ENCODE measurements around the gene PDZD4.

Gene PDZD4

DNA sequence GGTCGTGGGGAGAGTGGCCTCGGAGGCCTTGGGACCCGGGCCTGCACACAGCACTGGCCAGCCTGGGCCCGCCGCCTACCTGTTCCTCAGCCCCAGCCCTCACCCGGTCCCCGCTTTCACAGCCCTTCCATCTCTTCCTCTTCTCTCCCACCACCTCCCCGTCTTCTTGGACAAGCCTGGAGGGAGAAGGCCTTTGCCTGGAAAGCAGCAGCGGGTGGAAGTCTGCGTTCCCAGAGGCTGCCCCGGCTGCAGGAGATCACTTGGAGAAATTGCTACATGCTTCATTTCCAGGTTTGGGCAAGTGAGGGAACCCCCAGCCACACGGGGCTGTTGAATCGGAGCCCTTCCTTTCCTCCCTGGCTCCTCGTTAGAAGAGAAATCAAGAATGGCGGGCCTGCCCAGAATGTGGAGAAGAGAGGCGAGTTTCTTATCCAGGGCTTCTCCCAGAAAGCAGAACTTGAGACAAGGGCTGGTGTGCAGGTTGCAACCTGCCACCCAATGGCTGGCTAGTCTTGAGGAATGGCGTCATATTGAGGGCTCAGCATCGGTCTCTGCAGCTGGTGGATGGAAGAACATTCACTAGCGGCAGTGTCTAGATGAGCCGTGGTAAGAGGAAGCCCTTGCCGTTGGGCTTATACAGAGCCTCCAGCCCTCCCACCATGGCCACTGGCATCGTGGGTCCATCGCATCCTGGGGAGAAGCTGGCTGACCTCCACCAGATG lies 1.2 kb upstream of the PDZD4 start:
- Mint-ChIP-seq H3K36me3 (ENCODE audit: low read depth) (no peaks in the 10 kb centered on the region), H3K27ac (no peak overlapping the region), H3K9me3 (no peaks in the 10 kb centered on the region), H3K27me3 (peaks cover 72% of the 10 kb centered on the region), H3K4me3 (no peak overlapping the region), H3K4me1 (ENCODE audit: low read depth) (peaks cover 4% of the 10 kb centered on the region)
- intact Hi-C loops (cut with micrococcal nuclease): no loop called here

DNA sequence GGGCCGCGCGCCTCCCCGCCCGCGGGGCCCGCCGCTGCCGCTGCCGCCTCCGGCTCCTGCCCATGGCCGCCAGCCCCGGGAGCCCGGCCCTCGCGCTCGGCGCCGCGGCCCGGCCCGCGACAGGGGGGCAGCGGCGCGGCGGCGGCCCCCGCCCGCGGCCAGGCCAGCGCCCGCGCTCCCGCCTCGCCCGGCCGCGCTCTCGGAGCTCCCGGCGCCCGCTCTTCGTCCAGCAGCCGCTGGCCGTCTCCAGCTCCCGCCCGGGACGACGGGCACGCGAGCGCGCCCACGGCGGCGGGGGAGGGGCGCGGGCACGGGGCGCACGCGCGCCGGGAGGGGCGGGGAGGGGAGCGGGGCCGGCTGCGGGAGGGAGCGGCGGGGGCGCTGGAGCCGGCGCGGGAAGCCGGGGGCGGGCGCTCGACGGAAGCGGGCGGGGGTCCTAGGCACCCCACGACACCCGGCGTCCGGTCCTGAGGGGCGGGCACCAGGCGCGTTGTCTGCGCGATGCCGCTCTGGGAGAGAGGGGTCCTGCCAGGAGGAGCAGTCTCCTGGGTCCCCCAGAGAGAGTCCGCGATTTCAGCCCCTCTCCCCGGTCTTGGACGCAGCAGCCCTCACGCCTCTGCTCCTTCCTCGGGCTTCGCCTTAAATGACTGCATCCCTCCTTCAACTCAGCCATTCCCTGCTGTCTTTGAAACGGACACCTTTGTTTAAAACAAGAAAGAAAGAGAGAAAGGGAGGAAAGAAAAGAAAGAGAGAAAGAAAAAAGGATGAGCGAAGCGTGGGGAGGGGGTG lies 490 bp upstream of the PDZD4 start:
- intact Hi-C loops (cut with micrococcal nuclease): no loop called here
- no peaks in the 10 kb centered on the region for H3K9me3 Mint-ChIP-seq
- H3K27me3 Mint-ChIP-seq: peaks cover 73% of the 10 kb centered on the region
- H3K4me1 Mint-ChIP-seq (ENCODE audit: low read depth): peaks cover 4% of the 10 kb centered on the region
- no peak overlapping the region for H3K4me3 Mint-ChIP-seq
- H3K27ac Mint-ChIP-seq: no peak overlapping the region
- H3K36me3 Mint-ChIP-seq (ENCODE audit: low read depth): no peaks in the 10 kb centered on the region

DNA sequence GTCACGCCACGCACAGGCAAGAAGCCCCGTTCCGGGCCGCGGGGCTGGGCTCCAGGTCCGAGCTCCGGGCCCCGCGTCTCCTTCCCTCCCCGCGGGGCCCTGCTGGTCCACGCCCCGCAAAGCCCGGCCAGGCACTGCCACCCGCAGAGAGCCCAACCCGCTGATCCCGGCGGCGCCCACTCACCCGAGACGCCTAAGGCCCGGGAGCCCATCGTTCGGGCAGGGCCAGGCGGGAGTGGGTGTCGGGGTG lies 870 bp downstream of the PDZD4 start:
- peaks cover 78% of the 10 kb centered on the region for H3K27me3 Mint-ChIP-seq
- intact Hi-C loops (cut with micrococcal nuclease): no loop called here
- H3K9me3 Mint-ChIP-seq: no peaks in the 10 kb centered on the region
- H3K4me3 Mint-ChIP-seq: no peak overlapping the region
- no peaks in the 10 kb centered on the region for H3K36me3 Mint-ChIP-seq (ENCODE audit: low read depth)
- H3K27ac Mint-ChIP-seq: no peak overlapping the region
- peaks cover 4% of the 10 kb centered on the region for H3K4me1 Mint-ChIP-seq (ENCODE audit: low read depth)

DNA sequence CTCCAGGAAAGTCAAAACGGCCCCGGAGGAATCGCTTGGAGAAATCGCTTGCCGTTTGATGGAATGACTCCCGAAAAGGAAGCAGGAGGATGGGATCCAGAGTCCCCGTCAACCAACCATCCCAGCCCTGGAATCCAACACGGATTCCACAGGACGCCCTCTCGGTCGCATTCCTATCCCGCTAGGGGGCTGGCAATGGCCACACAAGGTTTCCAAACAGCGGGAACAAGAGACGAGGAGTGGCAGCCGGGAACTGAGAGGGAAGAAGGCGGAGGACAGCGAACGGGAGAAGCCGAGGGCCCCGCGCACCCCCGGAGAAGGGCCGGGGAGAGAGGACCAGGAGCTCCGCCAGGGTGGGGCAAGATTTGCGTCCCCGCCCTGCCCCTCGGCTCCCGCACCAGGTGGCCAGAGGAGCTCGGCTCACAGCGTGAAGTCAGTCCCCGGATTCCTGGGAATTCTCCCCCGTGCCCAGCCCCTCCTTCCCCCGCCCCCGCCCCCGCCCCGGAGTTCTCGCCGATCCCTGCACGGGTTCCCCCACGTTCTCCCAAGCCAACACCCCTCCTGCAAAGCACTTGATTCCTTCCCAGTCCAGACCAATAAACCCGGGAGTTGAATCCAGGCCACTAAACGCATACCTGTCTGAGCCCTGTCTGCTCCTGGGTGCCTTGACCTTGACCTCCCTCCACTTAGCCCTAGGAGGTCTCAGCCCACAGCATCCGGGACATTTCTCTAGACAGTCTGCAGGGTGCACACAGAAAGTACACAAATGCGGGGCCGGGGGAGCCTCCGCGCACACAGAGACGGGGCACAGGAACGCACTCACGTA lies 1.4 kb downstream of the PDZD4 start:
- Mint-ChIP-seq H3K27ac (no peak overlapping the region), H3K4me1 (ENCODE audit: low read depth) (peaks cover 4% of the 10 kb centered on the region), H3K36me3 (ENCODE audit: low read depth) (no peaks in the 10 kb centered on the region), H3K4me3 (no peak overlapping the region), H3K27me3 (peaks cover 80% of the 10 kb centered on the region), H3K9me3 (no peaks in the 10 kb centered on the region)
- intact Hi-C loops (cut with micrococcal nuclease): no loop called here

- H3K4me3 Mint-ChIP-seq: no peak overlapping the region
- intact Hi-C loops (cut with micrococcal nuclease): no loop called here
- H3K27me3 Mint-ChIP-seq: peaks cover 81% of the 10 kb centered on the region
- H3K9me3 Mint-ChIP-seq: no peaks in the 10 kb centered on the region
- peaks cover 4% of the 10 kb centered on the region for H3K4me1 Mint-ChIP-seq (ENCODE audit: low read depth)
- no peaks in the 10 kb centered on the region for H3K36me3 Mint-ChIP-seq (ENCODE audit: low read depth)
- H3K27ac Mint-ChIP-seq: no peak overlapping the region
Observed at GRCh38 chrX:153828308-153828707, 2.0 kb downstream of the PDZD4 start.

- intact Hi-C loops (cut with micrococcal nuclease): no loop called here
- H3K27ac Mint-ChIP-seq: no peak overlapping the region
- H3K36me3 Mint-ChIP-seq (ENCODE audit: low read depth): no peaks in the 10 kb centered on the region
- peaks cover 77% of the 10 kb centered on the region for H3K27me3 Mint-ChIP-seq
- no peaks in the 10 kb centered on the region for H3K9me3 Mint-ChIP-seq
- H3K4me1 Mint-ChIP-seq (ENCODE audit: low read depth): peaks cover 4% of the 10 kb centered on the region
- H3K4me3 Mint-ChIP-seq: no peak overlapping the region
Observed at GRCh38 chrX:153827903-153828302, 2.4 kb downstream of the PDZD4 start.

- peaks cover 4% of the 10 kb centered on the region for H3K4me1 Mint-ChIP-seq (ENCODE audit: low read depth)
- no peak overlapping the region for H3K4me3 Mint-ChIP-seq
- no peak overlapping the region for H3K27ac Mint-ChIP-seq
- H3K36me3 Mint-ChIP-seq (ENCODE audit: low read depth): no peaks in the 10 kb centered on the region
- H3K27me3 Mint-ChIP-seq: peaks cover 76% of the 10 kb centered on the region
- H3K9me3 Mint-ChIP-seq: no peaks in the 10 kb centered on the region
- intact Hi-C loops (cut with micrococcal nuclease): no loop called here
Observed at GRCh38 chrX:153827016-153827415, 3.3 kb downstream of the PDZD4 start.

DNA sequence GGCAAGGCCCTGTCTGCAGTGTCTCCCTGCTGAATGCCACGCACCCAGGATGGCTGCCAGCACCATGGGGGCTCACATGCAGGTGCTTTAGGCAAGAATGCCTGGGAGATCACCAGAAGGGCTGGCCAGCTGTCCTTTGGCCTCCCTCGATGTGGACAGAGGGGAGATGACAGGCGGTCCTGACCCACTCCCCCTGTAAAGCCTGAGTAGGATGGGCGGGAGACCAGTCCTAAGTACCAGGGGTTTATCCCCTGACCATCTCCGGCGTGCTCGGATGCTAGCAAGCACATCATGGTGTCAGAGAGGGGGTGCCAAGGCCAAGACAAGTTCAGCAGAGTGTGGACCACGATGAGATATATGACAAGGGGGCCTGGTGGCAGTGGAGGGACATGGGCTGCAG lies 5.3 kb downstream of the PDZD4 start:
- Mint-ChIP-seq H3K9me3 (no peaks in the 10 kb centered on the region), H3K4me3 (no peak overlapping the region), H3K4me1 (ENCODE audit: low read depth) (peaks cover 4% of the 10 kb centered on the region), H3K36me3 (ENCODE audit: low read depth) (no peaks in the 10 kb centered on the region), H3K27ac (no peak overlapping the region), H3K27me3 (peaks cover 83% of the 10 kb centered on the region)
- intact Hi-C loops (cut with micrococcal nuclease): no loop called here

- intact Hi-C loops (cut with micrococcal nuclease): no loop called here
- peaks cover 4% of the 10 kb centered on the region for H3K4me1 Mint-ChIP-seq (ENCODE audit: low read depth)
Observed at GRCh38 chrX:153824348-153824747, 6.0 kb downstream of the PDZD4 start.

DNA sequence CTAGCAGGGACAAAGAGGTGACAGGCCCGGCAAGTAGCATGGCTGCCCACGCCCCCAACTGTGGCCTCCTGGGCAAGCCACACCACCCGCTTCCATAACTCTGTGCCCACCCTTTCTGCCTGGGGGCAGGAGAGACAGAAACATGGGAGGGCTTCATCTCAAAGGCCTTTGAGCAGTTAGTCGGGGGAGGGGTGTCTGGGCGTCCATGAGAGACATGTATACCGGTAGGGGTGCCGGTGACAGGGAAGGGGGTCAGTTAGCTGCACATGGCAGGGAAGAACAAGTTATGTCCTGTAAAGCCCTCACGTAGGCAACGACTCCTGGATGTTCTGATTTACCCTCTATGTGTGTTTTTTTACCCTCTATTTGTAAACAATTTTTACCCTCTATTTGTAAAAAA lies 9.3 kb downstream of the PDZD4 start:
- Mint-ChIP-seq H3K27ac (no peak overlapping the region), H3K4me1 (ENCODE audit: low read depth) (peaks cover 8% of the 10 kb centered on the region)
- intact Hi-C loops (cut with micrococcal nuclease): no loop called here

More at GRCh38 chrX:153824348-153824747, 6.0 kb downstream of the PDZD4 start:
- Mint-ChIP-seq H3K4me3 (no peak overlapping the region), H3K27ac (no peak overlapping the region), H3K27me3 (peaks cover 87% of the 10 kb centered on the region), H3K36me3 (ENCODE audit: low read depth) (no peaks in the 10 kb centered on the region), H3K9me3 (no peaks in the 10 kb centered on the region)

DNA sequence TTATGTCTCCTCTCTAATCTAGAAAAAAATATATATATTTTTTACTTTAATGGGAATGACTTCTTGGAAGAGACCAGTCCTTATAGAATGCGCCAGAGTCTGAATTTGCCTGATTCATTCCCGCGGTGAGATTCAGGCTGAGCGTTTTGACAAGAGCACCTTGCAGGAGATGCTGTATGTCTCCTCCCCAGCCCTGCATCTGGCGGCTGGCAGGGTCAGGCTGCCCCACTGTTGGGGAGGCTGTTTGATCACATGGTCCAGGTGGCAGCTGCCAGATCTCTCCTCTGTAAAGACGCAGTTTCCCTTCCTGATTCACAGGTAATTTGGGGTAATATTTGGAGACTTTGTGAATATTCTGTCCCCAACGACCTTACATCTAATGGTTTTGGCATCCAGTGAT lies 9.7 kb downstream of the PDZD4 start:
- Mint-ChIP-seq H3K36me3 (ENCODE audit: low read depth) (no peaks in the 10 kb centered on the region), H3K27me3 (peaks cover 81% of the 10 kb centered on the region), H3K9me3 (no peaks in the 10 kb centered on the region), H3K4me1 (ENCODE audit: low read depth) (peaks cover 8% of the 10 kb centered on the region), H3K27ac (no peak overlapping the region), H3K4me3 (no peak overlapping the region)
- intact Hi-C loops (cut with micrococcal nuclease): no loop called here

More for the DNA sequence above, 9.3 kb downstream of the PDZD4 start:
- Mint-ChIP-seq H3K9me3 (no peaks in the 10 kb centered on the region), H3K36me3 (ENCODE audit: low read depth) (no peaks in the 10 kb centered on the region), H3K4me3 (no peak overlapping the region), H3K27me3 (peaks cover 86% of the 10 kb centered on the region)

GRCh38 chrX:153819384-153820040 lies 10.8 kb downstream of the PDZD4 start:
- Mint-ChIP-seq H3K4me1 (ENCODE audit: low read depth) (peaks cover 16% of the 10 kb centered on the region), H3K27me3 (peaks cover 76% of the 10 kb centered on the region), H3K27ac (no peak overlapping the region), H3K36me3 (ENCODE audit: low read depth) (no peaks in the 10 kb centered on the region), H3K4me3 (peak overlapping the region; percentile 37), H3K9me3 (no peaks in the 10 kb centered on the region)
- intact Hi-C loops (cut with micrococcal nuclease): no loop called here

GRCh38 chrX:153818571-153819383 lies 11.6 kb downstream of the PDZD4 start:
- Mint-ChIP-seq H3K27me3 (peaks cover 69% of the 10 kb centered on the region), H3K4me3 (peak overlapping the region; percentile 37), H3K9me3 (no peaks in the 10 kb centered on the region), H3K4me1 (ENCODE audit: low read depth) (peaks cover 16% of the 10 kb centered on the region), H3K27ac (no peak overlapping the region), H3K36me3 (ENCODE audit: low read depth) (no peaks in the 10 kb centered on the region)
- intact Hi-C loops (cut with micrococcal nuclease): no loop called here

Data from dendritic cell treated with granulocyte-macrophage colony-stimulating factor and Interleukin-4, amounts not matched to agents 40 ng/mL and 50 ng/mL, for 4 days (primary cell).